SK-N-SH (cell line): ENCODE results near the gene RCSD1. TPM values are rescaled to one million over a fixed set of nuclear protein-coding genes. Genes with fewer than 3 reads are reported as not detected.

Source experiments
- CTCF ChIA-PET: fragments of 300-600, 350-600 bp; formaldehyde crosslinking; extraction: SDS; loops from one replicate; lab custom pipeline; 2021; lab: Yijun Ruan, JAX
- POLR2A ChIA-PET: fragments of 350-600 bp; sonication (Branson Sonifier 250); formaldehyde crosslinking; extraction: SDS; loops from one replicate; lab custom pipeline; 2020; ENCODE audit warnings: antibody characterized with exemption, inconsistent platforms; lab: Yijun Ruan, JAX
- DNase-seq: peaks from one replicate; pipeline ENCODE4 v3.0.0; 2012
- H2AFZ ChIP-seq: fragments of 200-600 bp; sonication (generic); 2 replicates; pipeline ENCODE4 v1.8.1; 2016; ENCODE audit warnings: antibody characterized with exemption, mild to moderate bottlenecking, low read depth
- H3F3A ChIP-seq: fragments of 200-600 bp; sonication (generic); replicated peaks from 2 replicates; pipeline ENCODE3; 2016; ENCODE audit warnings: antibody characterized with exemption, mild to moderate bottlenecking; ENCODE audit not compliant: insufficient read depth
- H3K27ac ChIP-seq, 2 experiments: fragments of 200-500 bp in 1 of 2; fragments of 200-600 bp in 1 of 2; sonication (Bioruptor generic) in 1 of 2; sonication (generic), shearing (Covaris generic) in 1 of 2; 2 replicates each; pipeline versions ENCODE4 v1.5.1 to v1.6.1; 2014 to 2016; ENCODE audit warnings: low read depth in 2 of 2, inconsistent platforms in 1 of 2, low read length in 1 of 2, mild to moderate bottlenecking in 1 of 2, mixed read lengths in 1 of 2
- H3K27me3 ChIP-seq: fragments of 200-600 bp; sonication (generic), shearing (Covaris generic); 2 replicates; pipeline ENCODE4 v1.6.1; 2016; ENCODE audit warnings: mixed run types; ENCODE audit not compliant: insufficient read depth
- H3K36me3 ChIP-seq, 2 experiments: fragments of 200-500 bp in 1 of 2; fragments of 200-600 bp in 1 of 2; sonication (Bioruptor generic) in 1 of 2; sonication (generic) in 1 of 2; replicated peaks in 1 of 2; 2 replicates each; pipeline versions ENCODE3 to v1.5.1; 2014 to 2016; ENCODE audit warnings: low read length in 1 of 2, mild to moderate bottlenecking in 1 of 2; ENCODE audit not compliant: insufficient read depth in 2 of 2, control insufficient read depth in 1 of 2
- H3K4me1 ChIP-seq, 2 experiments: fragments of 200-500 bp in 1 of 2; fragments of 200-600 bp in 1 of 2; sonication (Bioruptor generic) in 1 of 2; sonication (generic), shearing (Covaris generic) in 1 of 2; 2 replicates each; pipeline versions ENCODE4 v1.5.1 to v1.6.1; 2014 to 2016; ENCODE audit warnings: low read depth in 1 of 2, low read length in 1 of 2, mixed run types in 1 of 2; ENCODE audit not compliant: insufficient read depth in 2 of 2, control insufficient read depth in 1 of 2
- H3K4me2 ChIP-seq: fragments of 200-600 bp; sonication (generic), shearing (Covaris generic); 2 replicates; pipeline ENCODE4 v1.6.1; 2017; ENCODE audit warnings: mixed run types
- H3K4me3 ChIP-seq, 2 experiments: fragments of 200-500 bp in 1 of 2; fragments of 200-600 bp in 1 of 2; sonication (Bioruptor generic) in 1 of 2; sonication (generic), shearing (Covaris generic) in 1 of 2; 2 replicates each; pipeline versions ENCODE4 v1.5.1 to v1.8.1; 2014 to 2016; ENCODE audit warnings: low read depth in 2 of 2, inconsistent platforms in 1 of 2, low read length in 1 of 2, mild to moderate bottlenecking in 1 of 2, mixed read lengths in 1 of 2, moderate library complexity in 1 of 2
- H3K79me2 ChIP-seq: fragments of 200-600 bp; sonication (generic); 2 replicates; pipeline ENCODE4 v1.8.1; 2017; ENCODE audit warnings: mild to moderate bottlenecking; ENCODE audit not compliant: insufficient read depth
- H3K9ac ChIP-seq: fragments of 200-600 bp; sonication (generic); 2 replicates; pipeline ENCODE4 v1.6.1; 2017; ENCODE audit warnings: mixed run types
- H3K9me2 ChIP-seq: fragments of 200-600 bp; sonication (generic); 2 replicates; pipeline ENCODE4 v1.6.1; 2017; ENCODE audit warnings: mixed run types
- H3K9me3 ChIP-seq: fragments of 200-600 bp; sonication (generic); 2 replicates; pipeline ENCODE4 v1.6.1; 2017; ENCODE audit warnings: mixed run types, mild to moderate bottlenecking, moderate library complexity
- H4K20me1 ChIP-seq: fragments of 200-600 bp; sonication (generic); 2 replicates; pipeline ENCODE4 v1.6.1; 2017; ENCODE audit warnings: mild to moderate bottlenecking, mixed run types; ENCODE audit not compliant: insufficient read depth
- EZH2phosphoT487 ChIP-seq: fragments of 200-600 bp; sonication (generic); IDR thresholded peaks from 2 replicates; pipeline ENCODE4 v1.6.1; 2017; ENCODE audit warnings: low read depth, mixed run types, mild to moderate bottlenecking, antibody characterized with exemption, moderate library complexity, borderline replicate concordance
- FOSL2 ChIP-seq: IDR thresholded peaks from 2 replicates; pipeline ENCODE4 v1.4.0; 2012; ENCODE audit warnings: low read depth, mild to moderate bottlenecking, moderate library complexity, borderline replicate concordance
- FOXM1 ChIP-seq: IDR thresholded peaks from 2 replicates; pipeline ENCODE4 v1.4.0; 2012; ENCODE audit warnings: low read depth, mild to moderate bottlenecking
- GABPA ChIP-seq: IDR thresholded peaks from 2 replicates; pipeline ENCODE4 v1.4.0; 2012; ENCODE audit warnings: low read depth, mild to moderate bottlenecking
- GATA2 ChIP-seq: sonication (generic); formaldehyde crosslinking; IDR thresholded peaks from 2 replicates; pipeline ENCODE4 v1.5.0; 2020; ENCODE audit warnings: mild to moderate bottlenecking, missing genetic modification reagents
- JUND ChIP-seq: IDR thresholded peaks from 2 replicates; pipeline ENCODE4 v1.4.0; 2012
- MXI1 ChIP-seq: IDR thresholded peaks from 2 replicates; pipeline ENCODE4 v1.6.1; 2012; ENCODE audit warnings: mild to moderate bottlenecking, low read depth, low read length, improper control_type of control experiment
- NRF1 ChIP-seq: IDR thresholded peaks from 2 replicates; pipeline ENCODE4 v1.6.1; 2012; ENCODE audit warnings: low read depth, mild to moderate bottlenecking, low read length
- POLR2AphosphoS5 ChIP-seq: IDR thresholded peaks from 2 replicates; pipeline ENCODE4 v1.6.1; 2012; ENCODE audit warnings: low read depth, low read length
- RFX5 ChIP-seq: IDR thresholded peaks from 2 replicates; pipeline ENCODE4 v1.6.1; 2012; ENCODE audit warnings: mild to moderate bottlenecking, improper control_type of control experiment, low read length
- TAF1 ChIP-seq: IDR thresholded peaks from 2 replicates; pipeline ENCODE4 v1.6.1; 2012; ENCODE audit warnings: low read depth, mild to moderate bottlenecking, low read length, moderate library complexity, borderline replicate concordance
- TCF12 ChIP-seq: IDR thresholded peaks from 2 replicates; pipeline ENCODE4 v1.4.0; 2012
- TEAD4 ChIP-seq: IDR thresholded peaks from 2 replicates; pipeline ENCODE4 v1.4.0; 2012; ENCODE audit warnings: mild to moderate bottlenecking, borderline replicate concordance; ENCODE audit not compliant: insufficient read depth
- YY1 ChIP-seq: IDR thresholded peaks from 2 replicates; pipeline ENCODE4 v1.4.0; 2012; ENCODE audit warnings: low read depth, mild to moderate bottlenecking
- WGBS: methylation state at CpG from one replicate; pipeline ENCODE4 v1.1.6; 2017; ENCODE audit warnings: low lambda C conversion rate; 5-methylcytosine and 5-hydroxymethylcytosine counted together
- polyA plus RNA-seq, 3 experiments: library from polyadenylated mRNA; depleted of rRNA; stranded (reverse); fragments of >200 nt; gene quantifications; 2 replicates each; pipeline ENCODE4 v1.2.3, GENCODE V29; 2012
- TF ChIP-seq, protein P1 (sequence below): fragments of 150-350 bp; IDR thresholded peaks from 2 replicates; pipeline ENCODE4 v1.6.1; 2016; ENCODE audit warnings: mild to moderate bottlenecking, low read depth, low read length
- TF ChIP-seq, protein P2 (sequence below): fragments of 200-600 bp; sonication (generic); IDR thresholded peaks from 2 replicates; pipeline ENCODE4 v1.6.1; 2017; ENCODE audit warnings: antibody characterized with exemption, mild to moderate bottlenecking, moderate library complexity
- TF ChIP-seq, protein P3 (sequence below): IDR thresholded peaks from 2 replicates; pipeline ENCODE4 v1.4.0; 2012; ENCODE audit warnings: low read depth
- TF ChIP-seq, protein P4 (sequence below): IDR thresholded peaks from 2 replicates; pipeline ENCODE4 v1.4.0; 2012; ENCODE audit warnings: low read depth, borderline replicate concordance

The RCSD1 gene
- polyA plus RNA-seq, 1 of the 3 experiments (the other 2 are of a cell fraction), result 0.02 TPM

DNA sequence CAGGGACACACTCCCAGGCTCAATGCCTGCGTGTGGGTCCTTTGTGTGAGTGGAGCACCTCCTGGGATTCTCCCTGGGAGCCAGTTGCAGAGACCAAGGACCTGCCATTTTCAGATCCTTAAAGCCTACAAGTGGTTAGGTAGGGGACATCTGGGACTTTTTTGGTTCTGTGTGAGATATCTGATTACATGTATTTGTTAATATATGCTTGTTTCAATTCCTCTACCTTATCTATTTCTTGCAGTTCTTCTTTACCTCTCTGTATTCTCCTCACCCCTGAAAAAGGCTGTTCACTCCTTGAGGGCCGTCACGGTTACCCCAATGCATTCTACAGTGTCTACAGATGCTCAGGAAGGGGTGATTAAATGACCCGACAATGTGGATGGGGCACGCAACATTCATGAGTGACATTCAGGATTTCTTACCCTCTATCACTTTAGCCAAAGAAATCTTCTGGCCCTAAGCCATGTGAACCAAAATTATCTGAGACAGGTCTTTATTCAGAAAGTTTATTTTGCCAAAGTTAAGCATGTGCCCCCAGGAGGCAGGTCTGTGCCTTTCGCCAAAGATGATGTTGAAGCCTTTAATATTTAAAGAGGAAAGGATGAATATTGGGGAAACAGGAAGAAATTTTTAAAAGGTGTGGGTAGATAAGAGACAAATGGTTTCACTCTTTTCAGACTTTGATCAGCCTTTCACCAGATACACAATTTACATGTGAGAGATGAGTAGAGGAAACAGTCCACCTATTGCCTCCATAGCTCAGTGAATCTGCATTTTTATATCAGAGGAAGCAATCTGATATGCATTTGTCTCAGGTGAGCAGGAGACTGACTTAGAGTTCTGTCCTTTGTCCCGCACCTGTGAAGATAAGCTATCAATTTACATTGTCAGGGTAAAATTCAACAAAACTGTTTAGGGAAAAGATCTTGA, 47.1 kb downstream of the RCSD1 start:
- Histone ChIP-seq H3K79me2 (no peaks in the 10 kb centered on the region), H3F3A (no peaks in the 10 kb centered on the region), H3K9me2 (no peaks in the 10 kb centered on the region), H3K27ac (no peak overlapping the region), H3K9me3 (no peaks in the 10 kb centered on the region), H3K9ac (no peak overlapping the region)
- 85% methylated on average over 7 of the region's 7 CpGs for WGBS
- CTCF ChIA-PET, result interaction anchor here (1.0 to 2.7 kb wide), 4 partner anchors 10 to 85 kb away, joined by 3 to 12 read pairs (median 8); no protein-coding TSS in a partner anchor
- TF ChIP-seq, protein P1, sequence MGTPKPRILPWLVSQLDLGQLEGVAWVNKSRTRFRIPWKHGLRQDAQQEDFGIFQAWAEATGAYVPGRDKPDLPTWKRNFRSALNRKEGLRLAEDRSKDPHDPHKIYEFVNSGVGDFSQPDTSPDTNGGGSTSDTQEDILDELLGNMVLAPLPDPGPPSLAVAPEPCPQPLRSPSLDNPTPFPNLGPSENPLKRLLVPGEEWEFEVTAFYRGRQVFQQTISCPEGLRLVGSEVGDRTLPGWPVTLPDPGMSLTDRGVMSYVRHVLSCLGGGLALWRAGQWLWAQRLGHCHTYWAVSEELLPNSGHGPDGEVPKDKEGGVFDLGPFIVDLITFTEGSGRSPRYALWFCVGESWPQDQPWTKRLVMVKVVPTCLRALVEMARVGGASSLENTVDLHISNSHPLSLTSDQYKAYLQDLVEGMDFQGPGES, result no peak
- TF ChIP-seq, protein P2, sequence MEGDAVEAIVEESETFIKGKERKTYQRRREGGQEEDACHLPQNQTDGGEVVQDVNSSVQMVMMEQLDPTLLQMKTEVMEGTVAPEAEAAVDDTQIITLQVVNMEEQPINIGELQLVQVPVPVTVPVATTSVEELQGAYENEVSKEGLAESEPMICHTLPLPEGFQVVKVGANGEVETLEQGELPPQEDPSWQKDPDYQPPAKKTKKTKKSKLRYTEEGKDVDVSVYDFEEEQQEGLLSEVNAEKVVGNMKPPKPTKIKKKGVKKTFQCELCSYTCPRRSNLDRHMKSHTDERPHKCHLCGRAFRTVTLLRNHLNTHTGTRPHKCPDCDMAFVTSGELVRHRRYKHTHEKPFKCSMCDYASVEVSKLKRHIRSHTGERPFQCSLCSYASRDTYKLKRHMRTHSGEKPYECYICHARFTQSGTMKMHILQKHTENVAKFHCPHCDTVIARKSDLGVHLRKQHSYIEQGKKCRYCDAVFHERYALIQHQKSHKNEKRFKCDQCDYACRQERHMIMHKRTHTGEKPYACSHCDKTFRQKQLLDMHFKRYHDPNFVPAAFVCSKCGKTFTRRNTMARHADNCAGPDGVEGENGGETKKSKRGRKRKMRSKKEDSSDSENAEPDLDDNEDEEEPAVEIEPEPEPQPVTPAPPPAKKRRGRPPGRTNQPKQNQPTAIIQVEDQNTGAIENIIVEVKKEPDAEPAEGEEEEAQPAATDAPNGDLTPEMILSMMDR, result no peak
- no peak for TF ChIP-seq YY1
- no peak for TF ChIP-seq POLR2AphosphoS5
- TF ChIP-seq GABPA, result no peak
- TF ChIP-seq, protein P3, sequence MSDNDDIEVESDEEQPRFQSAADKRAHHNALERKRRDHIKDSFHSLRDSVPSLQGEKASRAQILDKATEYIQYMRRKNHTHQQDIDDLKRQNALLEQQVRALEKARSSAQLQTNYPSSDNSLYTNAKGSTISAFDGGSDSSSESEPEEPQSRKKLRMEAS, result no peak
- TF ChIP-seq NRF1, result no peak
- TF ChIP-seq RFX5, result no peak
- no peak for TF ChIP-seq EZH2phosphoT487
- TF ChIP-seq TCF12, result no peak
- no peak for TF ChIP-seq MXI1
- TF ChIP-seq TEAD4, result no peak
- TF ChIP-seq GATA2 (CRISPR knock-in tag), result no peak
- no peak for TF ChIP-seq JUND
- TF ChIP-seq, protein P4, sequence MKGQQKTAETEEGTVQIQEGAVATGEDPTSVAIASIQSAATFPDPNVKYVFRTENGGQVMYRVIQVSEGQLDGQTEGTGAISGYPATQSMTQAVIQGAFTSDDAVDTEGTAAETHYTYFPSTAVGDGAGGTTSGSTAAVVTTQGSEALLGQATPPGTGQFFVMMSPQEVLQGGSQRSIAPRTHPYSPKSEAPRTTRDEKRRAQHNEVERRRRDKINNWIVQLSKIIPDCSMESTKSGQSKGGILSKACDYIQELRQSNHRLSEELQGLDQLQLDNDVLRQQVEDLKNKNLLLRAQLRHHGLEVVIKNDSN, result no peak
- no peak for TF ChIP-seq TAF1
- TF ChIP-seq FOSL2, result no peak
- no peak for TF ChIP-seq FOXM1
- TF ChIP-seq, all 33 proteins: peak for 0
- Histone ChIP-seq H2AFZ (no peak overlapping the region), H3K36me3 (no peaks in the 10 kb centered on the region), H3K4me2 (no peak overlapping the region), H3K27me3 (no peaks in the 10 kb centered on the region; the same call in 1 of the 2 replicates), H3K4me3 (no peak overlapping the region), H4K20me1 (no peaks in the 10 kb centered on the region), H3K4me1 (peaks cover 0 to 13% of the 10 kb centered on the region in 2 experiments; a peak in 1 of 4 replicates)
- POLR2A ChIA-PET, result no interaction called here
- no peak for DNase-seq
